Measurements from ENCODE around the gene EFHB. TPM values are rescaled to one million over a fixed set of nuclear protein-coding genes. Genes with fewer than 3 reads are reported as not detected.
"Not testable (repeated sequence)": the region's sequence is repeated elsewhere in the genome, so short reads cannot be mapped to it uniquely, and the experiment has no call there.

EFHB gene
- total RNA-seq, 1 donor, result not detected

DNA sequence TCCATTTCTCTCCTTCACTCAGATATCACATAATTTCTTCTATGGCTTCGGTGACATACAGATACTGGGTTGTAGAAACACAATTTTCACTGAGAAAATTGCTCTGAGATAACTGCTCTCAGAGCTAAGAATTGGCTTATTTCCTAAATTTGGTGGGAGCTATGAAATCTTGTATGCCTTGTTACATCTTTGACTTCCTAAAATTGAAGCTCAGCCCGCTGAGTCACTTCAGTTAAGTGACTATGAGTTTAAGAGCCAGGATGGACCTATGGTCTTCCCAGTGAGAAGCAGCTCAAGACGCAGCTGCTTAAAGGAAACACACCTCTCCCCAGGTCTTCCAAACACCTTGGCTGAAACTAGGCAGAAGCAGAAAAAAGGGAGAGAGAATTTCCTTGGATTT is 56.4 kb downstream of the EFHB start:
- H3K4me3 ChIP-seq (ENCODE audit: low read depth, low read length), result no peak overlapping the region
- TF ChIP-seq, protein P1, sequence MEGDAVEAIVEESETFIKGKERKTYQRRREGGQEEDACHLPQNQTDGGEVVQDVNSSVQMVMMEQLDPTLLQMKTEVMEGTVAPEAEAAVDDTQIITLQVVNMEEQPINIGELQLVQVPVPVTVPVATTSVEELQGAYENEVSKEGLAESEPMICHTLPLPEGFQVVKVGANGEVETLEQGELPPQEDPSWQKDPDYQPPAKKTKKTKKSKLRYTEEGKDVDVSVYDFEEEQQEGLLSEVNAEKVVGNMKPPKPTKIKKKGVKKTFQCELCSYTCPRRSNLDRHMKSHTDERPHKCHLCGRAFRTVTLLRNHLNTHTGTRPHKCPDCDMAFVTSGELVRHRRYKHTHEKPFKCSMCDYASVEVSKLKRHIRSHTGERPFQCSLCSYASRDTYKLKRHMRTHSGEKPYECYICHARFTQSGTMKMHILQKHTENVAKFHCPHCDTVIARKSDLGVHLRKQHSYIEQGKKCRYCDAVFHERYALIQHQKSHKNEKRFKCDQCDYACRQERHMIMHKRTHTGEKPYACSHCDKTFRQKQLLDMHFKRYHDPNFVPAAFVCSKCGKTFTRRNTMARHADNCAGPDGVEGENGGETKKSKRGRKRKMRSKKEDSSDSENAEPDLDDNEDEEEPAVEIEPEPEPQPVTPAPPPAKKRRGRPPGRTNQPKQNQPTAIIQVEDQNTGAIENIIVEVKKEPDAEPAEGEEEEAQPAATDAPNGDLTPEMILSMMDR (IDR thresholded peaks at IDR 0.05; ENCODE audit: insufficient read depth, low read depth, low read length), result no peak
- no peak for DNase-seq (ENCODE audit: low read depth)

- TF ChIP-seq, protein P1 (IDR thresholded peaks at IDR 0.05; ENCODE audit: insufficient read depth, low read depth, low read length), result peak; percentile 76
- no peak overlapping the region for H3K4me3 ChIP-seq (ENCODE audit: low read depth, low read length)
- peak; percentile 60 for DNase-seq (ENCODE audit: low read depth)
Measured at GRCh38 chr3:19866751-19867347, 67.2 kb downstream of the EFHB start.

DNA sequence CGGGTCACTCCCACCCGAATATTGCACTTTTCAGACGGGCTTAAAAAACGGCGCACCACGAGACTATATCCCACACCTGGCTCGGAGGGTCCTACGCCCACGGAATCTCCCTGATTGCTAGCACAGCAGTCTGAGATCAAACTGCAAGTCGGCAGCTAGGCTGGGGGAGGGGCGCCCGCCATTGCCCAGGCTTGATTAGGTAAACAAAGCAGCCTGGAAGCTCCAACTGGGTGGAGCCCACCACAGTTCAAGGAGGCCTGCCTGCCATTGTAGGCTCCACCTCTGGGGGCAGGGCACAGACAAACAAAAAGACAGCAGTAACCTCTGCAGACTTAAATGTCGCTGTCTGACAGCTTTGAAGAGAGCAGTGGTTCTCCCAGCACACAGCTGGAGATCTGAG is 78.7 kb downstream of the EFHB start:
- not testable (repeated sequence) for H3K4me3 ChIP-seq (ENCODE audit: low read depth, low read length); DNase-seq (ENCODE audit: low read depth)

- DNase-seq (ENCODE audit: low read depth); H3K4me3 ChIP-seq (ENCODE audit: low read depth, low read length): not testable (repeated sequence)
Measured at GRCh38 chr3:19846609-19847008, 87.4 kb downstream of the EFHB start.

Other genes starting within 250 kb of the EFHB start
- 99.2 and 100 TPM in 2 replicates for gene RAB5A, start 12.9 kb upstream of the EFHB start, total RNA-seq
- not detected in 2 replicates for gene PP2D1, start 78.0 kb upstream of the EFHB start, total RNA-seq
- gene KAT2B, start 106.2 kb upstream of the EFHB start, total RNA-seq, result 9.7 and 12.5 TPM in 2 replicates

Data from fibroblast of villous mesenchyme (primary cell).